HCEC 1CT (cell line): ENCODE results near the gene ADAD2.
"Not testable (repeated sequence)": the region's sequence is repeated elsewhere in the genome, so short reads cannot be mapped to it uniquely, and the experiment has no call there.

Experiments
- DNase-seq: peaks from one replicate; pipeline ENCODE4 v3.0.0-alpha.2; 2017

ADAD2 gene

DNA sequence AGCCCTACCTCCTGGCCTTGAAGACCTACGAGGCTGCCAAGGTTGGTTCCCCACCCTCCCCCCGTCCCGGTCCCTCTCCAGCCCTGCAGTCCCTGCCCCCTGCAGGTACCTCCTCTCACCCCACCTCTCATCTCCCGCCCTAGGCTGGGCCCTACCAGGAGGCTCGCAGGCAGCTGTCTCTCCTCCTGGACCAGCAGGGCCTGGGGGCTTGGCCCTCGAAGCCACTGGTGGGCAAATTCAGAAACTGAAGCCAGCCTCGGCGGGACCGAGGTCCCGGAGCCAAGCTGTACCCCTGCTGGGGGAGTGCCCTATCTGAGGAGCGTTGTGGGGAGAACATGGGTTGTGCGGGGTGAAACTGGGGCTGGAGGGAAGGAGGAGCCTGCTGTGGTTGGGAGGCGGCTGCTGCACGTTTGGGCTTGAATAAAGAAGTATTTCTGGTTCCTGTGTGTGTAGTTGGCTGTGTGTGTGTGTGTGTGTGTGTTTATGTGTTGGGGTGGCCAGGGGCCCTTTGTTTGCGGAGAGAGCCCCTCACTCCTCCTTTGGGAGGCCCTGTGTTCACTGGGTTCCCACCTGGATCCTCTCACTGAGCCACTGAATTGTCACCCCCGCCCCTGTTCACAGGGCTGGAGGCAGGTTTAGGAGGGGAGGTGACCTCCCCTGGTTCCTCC is 5.9 kb downstream of the ADAD2 start:
- DNase-seq, result no peak

DNA sequence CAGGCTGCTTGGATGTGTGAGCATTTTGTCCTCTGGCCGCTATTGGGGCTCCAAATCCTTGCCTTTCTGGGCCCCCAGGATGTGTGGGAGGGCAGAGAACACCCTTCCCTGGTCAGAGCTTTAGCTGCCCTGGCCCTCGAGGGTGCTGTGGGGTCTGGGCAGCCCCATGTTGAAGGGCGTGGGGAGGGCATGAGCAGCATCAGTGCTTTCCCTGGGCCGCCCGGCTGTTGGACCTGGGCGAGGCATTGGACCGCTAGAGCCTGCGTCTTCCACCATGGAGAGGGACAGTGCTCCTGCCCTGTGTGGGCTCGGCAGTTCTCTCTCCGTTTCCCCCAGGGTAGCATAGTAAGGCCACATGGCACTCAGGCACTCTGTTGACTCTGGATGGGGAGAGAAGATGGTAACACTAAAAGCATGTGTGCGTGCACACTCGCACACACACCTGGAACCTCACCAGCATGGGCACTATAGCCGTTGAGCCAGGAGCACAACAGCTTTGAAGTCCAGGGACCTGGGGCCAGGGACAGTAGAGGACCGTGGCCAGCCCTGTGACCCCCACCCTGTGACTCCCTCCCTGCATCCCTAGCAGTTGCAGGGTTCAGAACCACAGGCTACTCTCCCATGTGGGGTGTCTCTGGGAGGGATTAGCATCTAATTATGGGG is 6.6 kb downstream of the ADAD2 start:
- no peak for DNase-seq

DNA sequence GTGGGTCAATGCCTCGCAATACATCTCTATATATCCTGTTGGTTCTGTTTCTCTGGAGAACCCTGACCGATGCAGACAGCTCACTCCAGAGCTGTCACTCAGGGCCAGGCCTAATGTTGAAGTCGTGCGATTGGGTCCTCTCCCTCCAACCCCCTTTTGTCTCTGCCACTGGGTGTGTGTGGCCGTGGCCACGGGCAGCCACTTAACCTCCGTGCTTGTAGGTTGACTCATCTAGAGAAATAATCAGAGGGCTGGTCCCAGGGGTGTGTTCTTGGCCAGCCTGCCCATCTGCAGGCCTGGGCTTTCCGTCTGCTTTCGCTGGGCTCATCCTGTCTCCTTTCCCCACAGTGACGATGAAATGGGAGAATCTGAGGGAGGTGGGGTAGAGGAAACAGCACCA is 7.4 kb downstream of the ADAD2 start:
- no peak for DNase-seq

DNA sequence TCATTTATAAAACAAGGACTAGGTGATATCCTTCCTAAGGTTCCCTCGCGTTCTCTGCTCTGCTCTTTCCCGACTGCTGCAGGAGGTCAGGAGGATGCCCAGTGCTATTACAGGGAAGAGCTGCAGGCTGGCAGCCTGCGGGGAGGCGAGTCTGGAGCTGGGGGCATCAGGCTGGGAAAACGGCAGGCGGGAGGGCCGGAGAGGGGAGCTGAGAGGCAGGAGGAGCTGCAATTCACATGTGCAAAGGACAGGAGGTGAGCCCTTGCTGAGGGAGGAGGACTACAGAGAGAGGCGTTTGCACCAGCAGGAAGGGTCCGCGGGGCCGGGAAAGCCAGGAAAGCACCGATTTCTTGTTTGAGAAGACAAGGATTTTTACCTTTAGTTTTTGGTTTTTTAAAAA is 8.1 kb downstream of the ADAD2 start:
- DNase-seq, result no peak

DNA sequence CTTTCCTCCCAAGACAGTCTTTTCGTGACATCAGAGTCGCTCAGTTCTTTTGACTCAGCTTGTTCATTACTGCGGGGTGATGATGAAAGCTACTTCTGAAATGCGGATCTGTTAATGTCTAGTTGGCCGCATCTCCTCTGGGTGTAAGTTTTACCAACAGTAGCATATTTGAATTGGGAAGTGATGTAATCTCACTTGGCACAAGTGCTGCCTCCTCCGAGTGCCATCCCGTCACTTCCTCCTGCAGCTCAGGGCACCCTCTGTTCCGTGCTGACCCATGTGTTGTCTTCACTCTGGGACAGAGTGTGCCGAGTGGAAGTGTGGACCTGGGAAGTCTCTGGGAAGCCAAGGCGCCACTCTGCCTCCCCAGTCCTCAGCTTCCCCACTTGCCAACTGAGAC is 8.9 kb downstream of the ADAD2 start:
- DNase-seq, result no peak

DNA sequence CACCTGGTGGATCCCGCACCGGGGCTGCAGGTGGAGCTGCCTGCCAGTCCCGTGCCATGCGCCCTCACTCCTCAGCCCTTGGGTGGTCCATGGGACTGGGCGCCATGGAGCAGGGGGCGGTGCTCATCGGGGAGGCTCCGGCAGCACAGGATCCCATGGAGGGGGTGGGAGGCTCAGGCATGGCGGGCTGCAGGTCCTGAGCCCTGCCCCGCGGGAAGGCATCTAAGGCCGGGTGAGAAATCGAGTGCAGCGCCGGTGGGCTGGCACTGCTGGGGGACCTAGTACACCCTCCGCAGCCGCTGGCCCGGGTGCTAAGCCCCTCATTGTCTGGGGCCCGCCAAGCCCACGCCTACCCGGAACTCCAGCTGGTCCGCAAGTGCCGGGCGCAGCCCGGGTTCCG is 13.6 kb downstream of the ADAD2 start:
- not testable (repeated sequence) for DNase-seq

DNA sequence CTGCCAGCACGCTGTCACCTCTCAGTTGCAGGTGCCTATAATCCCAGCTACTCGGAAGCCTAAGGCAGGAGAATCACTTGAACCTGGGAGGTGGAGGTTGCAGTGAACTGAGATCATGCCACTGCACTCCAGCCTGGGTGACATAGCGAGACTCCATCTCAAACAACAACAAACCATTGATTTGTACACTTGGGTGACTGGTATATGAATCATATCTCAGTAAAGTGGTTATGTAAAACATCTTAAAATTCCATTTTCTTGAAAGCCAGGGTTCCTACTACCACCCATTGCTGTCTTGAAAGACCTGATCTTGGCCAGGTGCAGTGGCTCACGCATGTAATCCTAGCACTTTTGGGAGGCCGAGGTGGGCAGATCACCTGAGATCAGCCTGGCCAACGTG is 14.2 kb downstream of the ADAD2 start:
- DNase-seq, result peak; percentile 25

DNA sequence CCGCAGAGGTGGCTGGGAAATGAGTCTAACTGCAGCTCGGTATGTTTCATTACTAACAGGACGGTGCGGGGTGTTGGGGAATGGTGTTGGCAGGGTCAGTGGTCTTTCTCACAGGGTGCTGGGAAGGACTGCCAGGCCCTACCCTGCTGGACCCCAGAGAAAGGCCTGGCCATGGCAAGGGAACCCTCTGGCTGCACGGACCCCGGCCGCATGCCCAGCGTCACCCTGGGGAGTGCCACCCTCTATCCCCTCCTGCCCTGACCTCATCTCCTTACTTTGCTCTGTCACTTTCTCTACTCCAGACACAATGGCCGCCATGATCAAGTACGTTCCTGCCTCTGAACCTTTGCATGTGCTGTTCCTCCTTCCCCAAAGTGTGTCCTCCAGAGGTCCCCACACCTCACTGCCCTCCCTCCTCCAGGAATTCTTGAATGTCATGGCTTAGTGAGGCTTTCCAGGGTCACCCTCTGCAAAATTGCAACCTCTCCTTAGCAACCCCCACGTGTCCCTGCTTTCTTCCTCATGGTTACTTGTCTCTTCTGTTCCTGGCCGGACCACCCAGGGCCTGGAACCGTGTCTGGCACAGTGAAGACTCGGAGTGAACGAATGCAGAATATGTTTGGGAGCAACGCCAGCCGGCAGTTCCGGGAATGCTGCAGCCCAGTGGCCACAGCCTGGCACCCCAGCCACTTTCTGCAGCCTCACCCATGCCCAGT is 15.2 kb downstream of the ADAD2 start:
- no peak for DNase-seq

DNA sequence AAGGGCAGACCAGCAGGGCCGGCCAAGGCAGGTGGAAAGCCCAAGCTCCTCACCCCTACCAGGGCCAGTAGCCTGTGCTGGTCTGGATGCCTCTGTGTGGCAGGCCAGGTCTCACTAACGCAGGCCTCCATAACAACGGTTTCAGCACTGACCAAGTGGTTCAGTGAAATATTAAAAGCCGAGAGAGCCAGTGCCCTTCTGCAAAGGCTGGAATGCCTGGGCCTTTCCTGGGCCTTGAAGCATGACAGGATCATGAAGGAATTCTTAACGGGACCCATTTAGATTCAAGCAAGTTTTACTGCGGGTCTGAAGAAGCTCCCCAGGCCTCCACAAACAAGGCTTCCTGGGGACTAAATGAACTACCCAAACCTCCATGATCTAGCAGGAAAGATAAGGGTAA is 16.3 kb downstream of the ADAD2 start:
- DNase-seq, result no peak

DNA sequence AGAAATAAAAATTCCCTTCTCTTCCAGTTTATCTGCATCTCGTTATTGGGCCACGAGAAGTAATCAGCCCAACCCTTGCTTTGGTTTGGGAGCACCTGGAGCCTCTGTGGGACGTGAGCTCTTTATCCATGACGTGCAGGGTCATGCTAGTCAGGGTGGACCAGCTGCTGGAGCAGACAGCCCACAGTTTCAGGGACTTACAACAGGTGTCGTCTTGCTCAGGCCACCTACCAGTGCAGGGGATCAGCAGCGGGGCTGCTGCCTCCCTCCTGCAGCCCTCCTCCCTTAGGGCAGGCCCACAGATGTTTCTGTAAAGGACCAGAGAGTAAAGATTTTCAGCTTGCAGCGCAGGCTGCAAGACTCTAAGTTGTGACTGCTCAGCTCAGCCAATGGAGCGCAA is 16.9 kb downstream of the ADAD2 start:
- no peak for DNase-seq

DNA sequence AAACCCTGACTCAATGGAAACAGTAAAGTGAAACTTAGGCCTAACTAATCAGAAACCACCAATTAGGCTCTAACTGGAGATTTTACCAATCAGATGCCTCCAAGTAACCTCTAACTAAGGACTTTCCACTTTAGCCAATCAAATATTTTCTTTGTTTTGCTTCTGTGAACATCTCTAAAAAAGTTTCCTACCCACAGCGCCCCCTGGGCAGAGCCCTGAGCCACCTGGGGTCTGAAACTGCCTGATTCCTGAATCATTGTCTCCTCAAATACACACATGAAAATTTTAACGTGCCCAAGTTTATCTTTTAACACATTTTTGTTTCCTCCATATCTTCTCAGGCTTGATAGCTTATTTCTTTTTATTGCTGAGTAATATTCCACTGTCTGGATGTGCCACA is 19.0 kb downstream of the ADAD2 start:
- DNase-seq, result no peak

DNA sequence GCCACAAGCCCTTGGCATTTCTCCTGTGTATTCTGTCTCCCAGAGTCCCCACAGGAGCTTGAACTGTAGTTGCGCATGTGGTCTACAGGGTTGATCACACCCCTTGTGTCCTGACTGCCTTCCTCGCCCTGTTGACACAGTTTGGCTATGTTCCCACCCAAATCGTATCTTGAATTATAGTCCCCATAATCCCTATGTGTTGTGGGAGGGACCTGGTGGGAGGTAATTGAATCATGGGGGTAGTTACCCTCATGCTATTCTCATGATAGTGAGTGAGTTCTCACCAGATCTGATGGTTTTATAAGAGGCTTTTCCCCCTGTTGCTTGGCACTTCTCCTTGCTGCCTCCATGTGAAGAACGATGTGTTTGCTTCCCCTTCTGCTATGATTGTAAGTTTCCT is 21.2 kb downstream of the ADAD2 start:
- no peak for DNase-seq

DNA sequence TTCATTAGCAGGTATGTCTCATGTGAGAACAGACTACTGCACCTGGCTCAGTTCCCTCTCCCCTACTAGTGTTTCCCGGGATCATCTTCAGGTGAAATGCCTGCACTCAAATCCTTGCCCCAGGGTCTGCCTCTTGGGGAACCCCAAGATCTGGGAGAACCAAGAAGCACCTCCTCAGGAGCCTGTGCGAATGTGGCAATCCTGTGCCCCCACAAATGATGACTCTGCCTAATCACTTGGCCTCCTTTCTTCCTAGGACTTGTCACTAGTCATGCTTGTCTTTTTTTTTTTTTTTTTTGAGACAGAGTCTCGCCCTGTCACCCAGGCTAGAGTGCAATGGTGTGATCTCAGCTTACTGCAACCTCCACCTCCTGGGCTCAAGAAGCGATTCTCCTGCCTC is 21.7 kb downstream of the ADAD2 start:
- no peak for DNase-seq

DNA sequence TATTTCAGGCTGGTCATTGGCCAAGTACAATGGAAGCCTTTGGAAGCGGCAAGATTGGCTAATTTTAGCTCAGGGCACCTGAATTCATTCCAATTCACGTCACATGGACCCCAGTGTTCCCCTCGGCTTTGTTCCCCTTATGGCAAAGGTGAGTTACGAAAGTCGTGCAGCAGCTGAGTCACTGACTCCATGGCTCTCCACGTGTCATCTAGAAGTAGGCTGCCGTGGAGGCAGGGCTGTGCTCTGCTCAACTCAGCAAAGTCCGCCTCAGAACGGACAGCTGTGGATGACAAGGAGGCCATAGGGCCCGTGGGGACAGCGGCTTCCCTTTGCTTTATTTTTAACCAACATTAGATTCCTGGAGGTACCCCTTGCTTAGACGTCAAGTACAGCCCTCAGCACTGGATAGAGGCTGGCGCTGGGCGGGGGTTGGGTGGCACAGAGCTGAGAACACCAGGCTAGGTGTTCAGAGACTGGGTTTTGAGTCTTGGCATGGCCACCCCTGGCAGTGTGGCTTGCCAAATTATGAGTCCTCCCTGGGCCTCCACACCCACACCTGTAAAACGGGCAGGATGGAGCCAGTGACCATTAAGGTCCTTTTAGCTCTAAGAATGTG is 23.6 kb downstream of the ADAD2 start:
- DNase-seq, result no peak

DNA sequence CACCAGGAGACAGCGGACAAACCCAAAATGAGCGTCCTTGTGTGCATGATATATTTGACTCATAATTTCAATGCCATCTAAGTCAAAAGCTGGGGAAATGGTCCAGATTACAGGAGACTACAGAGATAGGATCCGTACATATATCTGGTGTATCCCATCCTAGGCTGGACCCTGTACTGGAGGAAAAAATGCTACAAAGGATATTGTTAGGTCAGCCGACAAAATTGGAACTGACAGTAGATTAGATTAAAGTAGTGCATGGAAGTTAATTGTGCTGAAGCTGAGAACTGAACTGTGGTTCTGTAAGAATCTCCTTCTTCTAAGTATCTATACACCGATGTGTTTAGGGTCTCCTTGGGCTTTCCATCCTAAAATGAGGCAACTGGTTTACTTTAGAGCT is 24.6 kb downstream of the ADAD2 start:
- DNase-seq, result no peak

DNA sequence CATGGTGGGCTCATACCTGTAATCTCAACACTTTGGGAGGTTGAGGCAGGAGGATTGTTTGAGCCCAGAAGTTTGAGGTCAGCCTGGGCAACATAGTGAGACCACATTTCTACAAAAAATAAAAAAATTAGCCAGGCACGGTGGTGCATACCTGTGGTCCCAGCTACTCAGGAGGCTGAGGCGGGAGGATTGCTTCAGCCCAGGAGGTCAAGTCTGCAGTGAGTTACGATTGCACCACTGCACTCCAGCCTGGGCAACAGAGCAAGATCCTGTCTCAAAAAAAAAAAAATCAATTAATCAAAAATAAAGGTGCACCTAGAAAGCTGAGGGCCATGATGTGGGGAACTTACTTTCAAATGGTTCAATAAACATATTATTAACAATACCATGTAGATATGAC is 25.2 kb downstream of the ADAD2 start:
- DNase-seq, result not testable (repeated sequence)

DNA sequence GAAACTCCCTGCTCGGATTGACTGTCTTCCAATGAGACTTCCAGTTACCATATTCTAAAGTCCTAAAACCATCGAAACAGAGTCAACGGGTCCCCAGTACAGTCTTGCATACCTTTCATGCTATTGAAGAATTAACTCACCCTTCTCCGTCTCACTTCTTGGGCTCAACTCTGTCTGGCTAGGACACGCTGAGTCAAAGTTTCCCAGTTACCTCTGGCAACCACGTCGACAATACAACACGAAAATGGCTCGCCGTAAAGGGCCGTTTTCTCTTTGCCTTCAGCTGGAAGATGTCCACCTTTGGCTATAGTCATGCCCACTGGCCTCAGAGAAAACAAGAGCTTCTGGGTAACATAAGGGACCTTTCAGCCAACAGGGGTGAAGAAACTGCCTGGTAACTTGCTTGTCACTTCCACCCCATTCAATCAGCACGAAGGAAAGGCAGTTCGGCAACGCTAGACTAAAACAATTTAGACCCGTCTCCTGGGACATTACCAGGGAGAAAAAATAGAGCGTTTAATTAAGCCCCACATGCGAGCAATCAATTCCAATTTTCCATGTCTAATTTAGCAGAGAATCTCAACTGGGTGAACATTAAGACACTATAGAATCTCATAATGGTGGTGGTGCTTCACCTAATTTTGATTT is 27.3 kb downstream of the ADAD2 start:
- no peak for DNase-seq

DNA sequence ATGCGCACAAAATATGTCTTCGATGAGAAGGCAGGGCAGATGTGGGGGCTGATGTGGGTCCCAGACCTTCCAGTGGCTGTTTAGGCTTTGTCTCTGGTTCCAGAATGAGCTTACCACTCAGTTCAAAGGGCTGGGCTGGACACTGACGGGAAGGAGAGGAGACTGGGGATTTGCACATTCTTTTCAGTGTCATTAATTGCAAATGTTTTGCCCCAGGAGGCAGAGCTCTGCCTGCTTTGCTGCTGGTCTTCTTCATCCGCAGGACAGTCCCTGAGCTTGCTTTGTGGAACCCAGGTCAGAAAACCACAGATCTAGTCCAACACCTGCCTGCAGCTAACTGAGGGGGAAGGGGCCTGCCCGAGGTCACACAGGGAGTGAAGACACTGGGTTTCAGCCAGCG is 28.0 kb downstream of the ADAD2 start:
- no peak for DNase-seq

DNA sequence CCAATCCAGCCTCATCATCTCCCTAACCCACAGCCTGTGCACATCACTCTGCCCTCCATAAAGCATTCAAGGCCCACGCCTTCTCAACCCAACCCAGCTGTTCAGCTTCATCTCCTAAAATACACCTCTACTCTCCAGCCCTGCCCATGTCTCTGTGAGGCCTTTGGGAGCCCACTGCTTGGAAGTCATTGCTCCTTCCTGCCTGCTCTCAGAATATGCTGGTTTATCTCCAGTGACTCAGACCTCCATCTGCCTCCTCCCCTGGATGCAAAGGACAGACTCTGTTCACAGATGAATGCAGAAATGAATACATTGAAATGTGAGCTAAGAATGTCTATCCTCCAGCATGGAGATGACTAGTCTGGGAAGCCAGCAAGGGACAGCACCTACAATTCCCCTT is 29.9 kb downstream of the ADAD2 start:
- DNase-seq, result no peak

DNA sequence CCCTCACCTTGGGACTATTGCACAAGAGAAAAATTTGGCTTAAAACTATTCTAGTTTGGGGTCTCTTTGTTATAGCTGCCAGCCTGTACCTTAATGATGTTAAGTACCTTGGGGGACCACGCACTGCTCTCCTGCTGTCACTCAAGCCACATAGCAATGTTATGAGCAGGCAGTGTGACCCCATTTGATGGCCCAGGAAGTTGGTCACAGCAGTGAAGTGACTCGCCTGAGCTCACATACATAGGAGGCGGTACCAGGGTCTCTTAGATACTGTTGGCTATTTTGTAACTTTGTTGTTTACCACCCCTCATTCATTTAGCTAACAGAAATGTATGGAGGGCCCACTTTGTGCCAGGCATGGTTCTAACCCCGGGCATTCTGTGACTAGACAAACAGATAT is 32.5 kb downstream of the ADAD2 start:
- DNase-seq, result no peak

DNA sequence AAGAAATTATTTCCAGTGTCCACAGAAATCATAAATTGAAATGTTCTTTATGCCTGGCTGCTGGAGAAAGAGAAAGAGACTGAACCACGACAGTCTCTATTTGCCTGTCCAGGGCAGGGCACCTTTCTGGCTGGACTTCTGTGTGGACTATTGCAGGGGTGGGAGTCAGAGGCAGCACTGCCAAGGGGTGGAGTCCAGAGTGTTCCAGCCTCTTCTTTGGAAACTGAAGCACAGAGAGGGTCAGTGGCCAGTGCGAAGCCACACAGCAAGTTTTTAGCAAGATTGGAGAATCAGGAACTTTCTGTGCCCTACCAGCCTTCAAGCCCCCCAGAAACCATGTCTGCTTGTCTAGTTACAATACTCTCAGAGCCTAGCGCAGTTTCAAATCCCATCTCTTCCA is 33.6 kb downstream of the ADAD2 start:
- DNase-seq, result no peak

DNA sequence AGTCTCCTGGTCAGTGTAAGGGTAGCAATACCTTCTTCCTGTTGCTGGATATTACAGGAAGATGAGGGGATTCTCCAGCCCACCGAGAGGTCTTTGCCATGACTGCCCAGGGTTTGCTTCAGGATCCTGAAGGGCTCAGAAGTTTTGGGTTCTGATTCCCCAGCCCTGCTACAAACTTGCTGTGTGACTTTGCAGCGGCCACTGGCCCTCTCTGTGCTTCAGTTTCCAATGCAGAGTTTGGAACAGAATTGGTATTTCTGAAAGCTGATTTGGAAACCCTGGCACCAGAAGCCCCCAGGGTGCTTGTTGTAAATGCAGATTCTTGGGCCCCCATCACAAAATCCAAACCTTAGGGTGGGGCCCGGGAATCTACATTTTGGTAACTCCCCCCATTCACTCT is 34.2 kb downstream of the ADAD2 start:
- no peak for DNase-seq

DNA sequence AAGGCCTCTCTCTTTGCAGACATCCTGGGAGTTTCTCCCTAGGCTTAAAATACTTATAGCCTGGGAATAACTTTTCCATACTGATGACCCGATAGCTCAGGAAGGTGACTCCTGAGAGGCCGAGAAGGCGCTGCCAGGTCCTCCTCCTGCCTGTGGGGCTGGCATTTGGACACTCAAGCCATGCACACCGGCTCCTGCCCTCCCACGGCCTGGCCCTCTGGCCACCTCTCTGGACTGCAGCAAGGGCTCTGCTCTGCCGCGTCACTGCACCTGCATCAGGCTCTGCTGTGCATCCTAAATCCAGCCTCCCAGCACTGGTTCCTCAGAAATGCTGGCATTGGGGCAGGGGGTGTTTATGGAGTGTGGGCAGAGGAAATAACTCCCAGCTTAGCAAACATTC is 34.6 kb downstream of the ADAD2 start:
- DNase-seq, result no peak

DNA sequence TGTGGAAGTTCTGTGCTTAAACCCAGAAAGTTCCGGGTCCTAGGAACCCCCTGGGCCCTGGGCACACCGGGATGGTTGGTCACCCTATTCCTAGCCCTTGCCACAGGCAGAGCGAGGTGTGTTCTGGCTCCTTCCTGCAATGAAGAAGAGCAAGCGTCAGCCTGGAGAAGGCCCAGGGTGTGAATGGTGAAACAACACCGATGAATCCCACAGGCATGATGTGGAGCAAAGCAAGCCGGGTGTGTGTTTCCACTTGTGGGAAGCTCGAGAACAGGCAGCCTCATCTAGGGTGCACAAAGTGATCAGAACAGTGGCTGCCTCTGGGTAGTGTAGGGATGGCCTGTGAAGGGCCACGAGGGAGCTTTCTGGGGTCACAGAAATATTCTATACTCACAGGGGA is 35.1 kb downstream of the ADAD2 start:
- DNase-seq, result no peak
